GM18858 (cell line): ENCODE results near the gene NT5DC2.

Source experiments
- ATAC-seq: cut with Tn5 transposase; IDR thresholded peaks from one replicate; pipeline ENCODE4 v1.9.1; 2021; ENCODE audit not compliant: unreplicated experiment

Gene NT5DC2

GRCh38 chr3:52533623-52534280 is at the start of gene NT5DC2:
Gene NT5DC2 (minus strand): TSS chr3:52533857. CDS start chr3:52533737, 120 bp downstream.
- ATAC-seq: no peak

GRCh38 chr3:52574056-52574965 is 40.7 kb upstream of the NT5DC2 start:
- ATAC-seq: no peak

GRCh38 chr3:52572221-52572620 is 38.6 kb upstream of the NT5DC2 start:
- ATAC-seq: no peak

GRCh38 chr3:52570076-52570475 is 36.4 kb upstream of the NT5DC2 start:
- ATAC-seq: no peak

- ATAC-seq: no peak
Observed at GRCh38 chr3:52568069-52568468, 34.4 kb upstream of the NT5DC2 start.

- ATAC-seq: no peak
Observed at GRCh38 chr3:52563984-52564383, 30.3 kb upstream of the NT5DC2 start.

- no peak for ATAC-seq
Observed at GRCh38 chr3:52561028-52561747, 27.5 kb upstream of the NT5DC2 start.

GRCh38 chr3:52558436-52558835 is 24.8 kb upstream of the NT5DC2 start:
- no peak for ATAC-seq

- ATAC-seq: no peak
Observed at GRCh38 chr3:52557011-52557960, 23.6 kb upstream of the NT5DC2 start.

- ATAC-seq: no peak
Observed at GRCh38 chr3:52555056-52555455, 21.4 kb upstream of the NT5DC2 start.

- ATAC-seq: no peak
Observed at GRCh38 chr3:52554026-52554755, 20.5 kb upstream of the NT5DC2 start.

- ATAC-seq: no peak
Observed at GRCh38 chr3:52552089-52552488, 18.4 kb upstream of the NT5DC2 start.

- ATAC-seq: no peak
Observed at GRCh38 chr3:52551118-52551517, 17.5 kb upstream of the NT5DC2 start.

- no peak for ATAC-seq
Observed at GRCh38 chr3:52547143-52547542, 13.5 kb upstream of the NT5DC2 start.

GRCh38 chr3:52546111-52546901 is 12.6 kb upstream of the NT5DC2 start:
- no peak for ATAC-seq

GRCh38 chr3:52544937-52545336 is 11.3 kb upstream of the NT5DC2 start:
- ATAC-seq: no peak

GRCh38 chr3:52541050-52541449 is 7.4 kb upstream of the NT5DC2 start:
- no peak for ATAC-seq

- no peak for ATAC-seq
Observed at GRCh38 chr3:52539010-52539653, 5.5 kb upstream of the NT5DC2 start.
